ENCODE measurements around the gene OSBPL2.

The OSBPL2 gene

DNA sequence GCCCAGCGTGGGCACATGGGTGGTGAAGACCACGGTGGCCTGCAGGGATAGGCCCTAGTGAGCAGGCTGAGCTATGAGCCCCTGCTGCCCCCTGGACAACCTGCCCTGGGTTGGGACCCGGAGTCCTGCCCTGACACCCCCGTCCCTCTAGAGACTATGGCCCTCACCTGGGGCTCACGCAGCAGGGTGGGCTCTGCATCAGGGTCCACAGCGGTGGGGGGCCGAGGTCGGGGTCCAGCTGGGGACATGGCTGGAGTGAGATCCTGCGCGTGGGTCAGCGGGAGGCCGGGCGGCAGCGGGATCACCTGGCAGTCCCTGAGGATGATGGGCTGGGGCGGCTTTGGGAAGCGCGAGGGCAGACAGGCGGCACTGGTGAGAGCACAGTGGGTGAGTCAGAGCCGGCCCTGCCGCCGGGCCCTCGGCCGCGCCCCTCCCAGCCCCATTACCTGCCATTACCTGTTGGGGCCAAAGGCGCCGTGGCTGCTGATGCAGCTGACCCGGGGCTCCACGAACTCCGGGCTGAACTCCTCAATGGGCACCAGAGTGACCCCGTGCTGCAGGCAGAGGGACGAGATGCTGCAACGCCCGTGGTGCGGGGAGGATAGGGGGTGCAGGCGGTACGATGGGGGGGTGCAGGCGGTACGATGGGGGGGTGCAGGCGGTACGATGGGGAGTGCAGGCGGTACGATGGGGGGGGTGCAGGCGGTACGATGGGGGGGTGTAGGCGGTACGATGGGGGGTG lies 92.4 kb downstream of the OSBPL2 start:
- no peak overlapping the region for H3K4me3 Mint-ChIP-seq

DNA sequence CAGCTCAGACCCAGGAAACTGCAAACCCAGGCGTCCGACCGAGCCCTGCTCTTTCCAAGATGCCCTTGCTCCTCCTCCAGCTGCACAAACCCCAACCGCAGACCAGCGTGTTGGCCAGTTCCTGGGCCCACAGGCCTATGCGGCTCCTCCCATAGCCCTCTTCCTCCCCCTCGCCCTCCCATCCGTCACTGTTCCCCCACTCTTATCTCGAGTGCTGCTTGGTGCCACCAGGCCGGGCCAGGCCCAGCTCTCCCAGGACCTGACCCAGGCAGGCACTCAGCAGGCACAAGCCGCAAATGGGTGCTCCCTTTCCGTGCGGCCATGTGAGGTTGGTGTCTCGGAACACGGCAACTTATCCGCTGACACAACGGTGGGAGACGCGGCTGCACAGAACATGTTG lies 93.0 kb downstream of the OSBPL2 start:
- Mint-ChIP-seq H3K9me3 (no peaks in the 10 kb centered on the region), H3K4me1 (no peaks in the 10 kb centered on the region), H3K27ac (no peak overlapping the region), H3K36me3 (no peaks in the 10 kb centered on the region), H3K4me3 (no peak overlapping the region), H3K27me3 (no peaks in the 10 kb centered on the region)

More for the DNA sequence above, 92.4 kb downstream of the OSBPL2 start:
- no peaks in the 10 kb centered on the region for H3K4me1 Mint-ChIP-seq
- no peak overlapping the region for H3K27ac Mint-ChIP-seq
- no peaks in the 10 kb centered on the region for H3K27me3 Mint-ChIP-seq
- no peaks in the 10 kb centered on the region for H3K36me3 Mint-ChIP-seq
- H3K9me3 Mint-ChIP-seq = no peaks in the 10 kb centered on the region

DNA sequence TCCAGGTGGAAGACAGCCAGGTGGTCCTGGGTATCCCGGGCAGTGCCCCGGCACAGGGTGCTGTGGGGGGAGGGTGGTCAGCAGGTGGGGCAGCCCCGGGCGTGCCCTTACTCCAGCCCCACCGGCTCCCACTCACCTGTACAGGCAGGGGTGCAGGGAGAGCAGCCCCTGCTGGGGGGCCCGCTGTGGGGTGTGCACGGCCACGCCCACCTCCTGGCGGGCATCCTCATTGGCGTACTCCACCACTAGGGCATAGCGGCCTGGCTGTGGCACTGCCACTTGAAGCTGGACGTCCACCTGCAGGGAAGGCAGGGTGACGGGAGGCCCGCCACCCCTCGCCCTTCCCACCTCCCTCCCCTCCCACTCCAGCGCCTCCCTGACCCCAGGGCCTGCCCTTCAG lies 94.1 kb downstream of the OSBPL2 start:
- Mint-ChIP-seq H3K27me3 (peaks cover 2% of the 10 kb centered on the region), H3K4me3 (no peak overlapping the region), H3K9me3 (no peaks in the 10 kb centered on the region), H3K36me3 (no peaks in the 10 kb centered on the region), H3K4me1 (no peaks in the 10 kb centered on the region), H3K27ac (no peak overlapping the region)

DNA sequence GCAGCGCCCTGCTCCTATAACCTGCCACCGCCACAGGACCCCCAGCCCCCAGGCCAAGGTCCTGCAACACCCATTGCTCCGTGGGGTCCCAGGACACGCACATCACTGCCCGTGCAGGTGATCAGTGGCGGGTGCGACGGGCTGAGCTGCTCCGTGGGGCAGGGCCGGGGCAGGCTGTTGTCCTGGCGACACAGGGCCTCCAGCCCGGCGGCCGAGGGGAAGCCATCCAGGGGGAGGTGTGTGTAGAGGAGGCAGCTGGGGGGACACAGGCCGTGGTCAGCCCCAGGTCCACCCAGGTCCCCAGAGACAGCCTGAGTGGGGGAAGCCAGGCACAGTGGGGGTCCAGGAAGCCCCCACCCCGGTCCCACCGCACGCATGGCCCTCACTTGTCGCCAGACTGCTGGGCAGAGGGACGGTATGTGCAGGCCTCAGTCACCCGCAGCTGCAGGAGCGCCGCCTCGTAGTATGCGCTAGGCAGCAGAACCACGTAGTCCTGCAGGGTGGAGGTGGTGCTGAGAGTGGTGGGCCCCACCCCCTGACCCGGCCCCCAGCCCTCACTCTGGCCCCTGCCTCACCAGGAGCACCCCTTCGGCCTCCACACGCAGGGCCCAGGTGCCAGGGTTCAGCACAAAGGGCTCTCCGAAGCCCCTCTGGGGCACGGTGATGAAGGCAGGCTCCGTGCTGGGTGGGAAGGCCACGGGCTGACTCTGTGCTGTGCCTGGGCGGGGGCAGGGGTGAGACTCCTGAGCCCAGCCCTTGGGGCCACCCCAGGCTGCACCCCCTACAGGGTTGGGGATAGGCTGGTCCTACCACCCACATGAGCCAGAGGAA lies 94.9 kb downstream of the OSBPL2 start:
- no peaks in the 10 kb centered on the region for H3K4me1 Mint-ChIP-seq
- peaks cover 2% of the 10 kb centered on the region for H3K27me3 Mint-ChIP-seq
- no peak overlapping the region for H3K27ac Mint-ChIP-seq
- no peak overlapping the region for H3K4me3 Mint-ChIP-seq
- no peaks in the 10 kb centered on the region for H3K36me3 Mint-ChIP-seq
- H3K9me3 Mint-ChIP-seq = no peaks in the 10 kb centered on the region

DNA sequence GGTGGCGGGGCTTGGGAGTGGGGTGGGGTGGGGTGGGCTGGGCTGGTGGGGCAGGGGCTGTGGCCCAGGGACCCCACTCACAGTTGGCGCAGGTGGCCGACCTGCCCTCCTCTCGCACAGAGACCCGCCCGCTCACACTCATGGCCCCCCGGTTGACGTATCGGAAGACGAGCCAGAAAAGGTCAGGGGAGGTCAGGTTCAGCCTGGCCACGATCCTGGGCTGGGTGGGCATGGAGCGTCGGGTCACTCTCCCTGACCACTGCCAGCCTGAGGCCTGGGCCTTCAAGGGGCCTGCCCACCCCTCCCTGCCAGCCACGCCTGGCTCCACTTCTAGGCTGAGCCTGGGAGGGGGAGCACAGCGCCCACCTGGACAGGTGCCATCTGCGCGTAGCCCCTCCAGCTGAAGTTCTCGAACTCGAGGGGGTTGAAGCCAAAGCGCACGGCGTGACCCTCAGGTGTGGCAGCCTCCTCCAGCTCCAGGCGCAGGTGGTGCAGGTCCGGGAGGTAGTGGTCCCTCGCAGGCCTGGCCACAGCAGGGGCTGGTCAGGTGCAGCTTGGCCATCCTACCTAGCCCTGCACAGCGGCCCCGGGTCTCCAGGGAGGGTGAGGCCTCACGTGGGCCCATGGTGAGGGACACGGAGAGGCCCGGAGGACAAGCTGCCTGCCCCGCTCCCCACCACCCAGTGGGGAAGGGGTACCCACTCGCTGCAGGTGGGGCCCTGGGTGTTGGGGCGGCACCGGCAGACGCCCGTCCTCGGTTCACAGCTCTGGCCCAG lies 95.7 kb downstream of the OSBPL2 start:
- Mint-ChIP-seq H3K4me3 (no peak overlapping the region), H3K27ac (no peak overlapping the region)

DNA sequence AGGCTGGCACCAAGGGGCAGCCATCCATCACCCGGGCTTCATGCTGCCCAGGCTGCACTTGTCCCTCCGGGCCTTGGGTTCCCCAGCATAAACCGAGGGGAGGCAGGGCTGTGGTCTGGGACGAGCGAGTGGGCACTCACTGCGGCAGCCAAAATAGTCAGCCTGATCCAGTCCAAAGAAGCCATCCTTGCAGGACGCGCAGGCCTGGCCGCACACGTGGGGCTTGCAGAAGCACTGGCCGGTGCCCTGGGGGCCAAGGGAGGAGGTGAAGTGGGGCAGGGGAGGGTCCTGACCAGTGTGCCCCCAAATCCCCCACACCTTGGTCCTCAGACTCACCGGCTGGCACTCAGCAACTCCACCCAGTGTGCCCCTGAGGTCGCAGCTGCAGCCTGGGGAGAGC lies 96.6 kb downstream of the OSBPL2 start:
- Mint-ChIP-seq H3K36me3 (no peaks in the 10 kb centered on the region), H3K27ac (no peak overlapping the region), H3K9me3 (no peaks in the 10 kb centered on the region), H3K4me3 (no peak overlapping the region), H3K27me3 (peaks cover 5% of the 10 kb centered on the region), H3K4me1 (no peaks in the 10 kb centered on the region)

More for the DNA sequence above, 95.7 kb downstream of the OSBPL2 start:
- H3K27me3 Mint-ChIP-seq = peaks cover 2% of the 10 kb centered on the region
- H3K36me3 Mint-ChIP-seq = no peaks in the 10 kb centered on the region
- no peaks in the 10 kb centered on the region for H3K4me1 Mint-ChIP-seq
- H3K9me3 Mint-ChIP-seq = no peaks in the 10 kb centered on the region

DNA sequence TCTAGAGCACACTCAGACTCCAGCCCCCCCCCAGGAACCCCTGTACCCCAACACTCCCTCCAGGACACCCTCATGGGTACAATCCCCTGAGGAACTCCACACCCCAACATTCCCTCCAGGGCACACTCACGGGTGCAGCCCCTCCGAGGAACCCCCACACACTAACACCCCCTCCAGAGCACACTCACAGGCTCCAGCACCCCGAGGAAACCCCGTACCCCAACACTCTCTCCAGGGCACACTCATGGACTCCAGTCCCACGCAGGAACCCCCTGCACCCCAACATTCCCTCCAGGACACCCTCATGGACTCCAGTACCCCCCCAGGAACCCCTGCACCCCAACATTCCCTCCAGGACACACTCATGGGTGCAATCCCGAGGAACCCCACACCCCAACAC lies 97.2 kb downstream of the OSBPL2 start:
- Mint-ChIP-seq H3K27ac (no peak overlapping the region), H3K36me3 (no peaks in the 10 kb centered on the region), H3K4me3 (no peak overlapping the region), H3K4me1 (no peaks in the 10 kb centered on the region), H3K9me3 (no peaks in the 10 kb centered on the region), H3K27me3 (peaks cover 5% of the 10 kb centered on the region)

DNA sequence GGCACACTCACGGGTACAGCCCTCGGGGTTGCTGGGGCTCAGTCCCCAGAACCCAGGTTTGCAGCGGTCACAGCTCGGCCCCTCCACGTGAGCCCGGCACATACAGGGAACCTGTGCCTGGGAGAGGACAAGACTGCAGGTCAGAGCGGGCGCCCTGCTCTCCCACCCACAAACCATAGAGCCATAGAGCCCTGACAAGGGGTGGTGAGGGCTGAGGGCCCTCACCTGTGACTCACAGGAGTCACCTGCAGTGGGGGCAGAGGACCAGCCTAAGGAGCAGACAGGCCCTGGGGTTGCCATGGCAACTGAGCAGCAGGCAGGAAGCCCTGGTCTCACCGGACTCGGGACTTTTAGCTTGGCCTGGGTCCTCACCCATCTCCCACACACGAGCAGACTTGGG lies 98.0 kb downstream of the OSBPL2 start:
- no peak overlapping the region for H3K27ac Mint-ChIP-seq
- H3K4me3 Mint-ChIP-seq = no peak overlapping the region
- peaks cover 5% of the 10 kb centered on the region for H3K27me3 Mint-ChIP-seq
- H3K36me3 Mint-ChIP-seq = no peaks in the 10 kb centered on the region
- no peaks in the 10 kb centered on the region for H3K4me1 Mint-ChIP-seq
- no peaks in the 10 kb centered on the region for H3K9me3 Mint-ChIP-seq

DNA sequence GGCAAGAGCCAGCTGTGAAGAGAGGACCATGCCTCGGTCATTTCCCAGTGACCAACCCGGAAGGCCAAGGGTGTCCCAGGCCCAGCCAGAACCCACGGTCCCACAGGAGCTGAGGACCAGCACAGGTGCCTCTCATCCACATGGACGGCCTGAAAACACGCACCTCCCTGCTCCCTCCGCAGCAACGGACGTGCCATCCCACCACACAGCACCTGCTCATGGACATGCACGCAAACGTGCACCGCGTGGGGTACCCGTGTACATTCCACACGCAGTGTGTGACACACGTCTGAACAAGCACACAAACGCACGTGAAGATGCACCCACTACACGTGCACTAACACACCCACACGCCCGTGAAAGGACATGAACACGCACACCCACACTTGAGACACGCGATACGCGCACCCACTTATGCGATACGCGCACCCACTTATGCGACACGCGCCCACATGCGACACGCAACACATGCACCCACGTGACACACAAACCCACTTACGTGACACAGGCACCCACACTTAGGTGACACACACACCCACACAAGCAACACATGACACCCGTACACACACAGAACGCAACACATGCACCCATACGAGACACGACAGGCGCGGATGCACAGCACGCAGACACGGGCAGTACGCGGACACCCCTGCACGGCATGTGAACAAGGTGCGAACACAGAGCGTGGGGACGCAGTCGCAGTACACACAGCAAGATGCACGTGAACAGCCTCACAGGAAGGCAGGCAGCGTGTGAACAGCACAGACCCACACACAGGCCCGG lies 98.6 kb downstream of the OSBPL2 start:
- Mint-ChIP-seq H3K27ac (no peak overlapping the region), H3K27me3 (peaks cover 5% of the 10 kb centered on the region), H3K4me3 (no peak overlapping the region), H3K36me3 (no peaks in the 10 kb centered on the region), H3K4me1 (no peaks in the 10 kb centered on the region), H3K9me3 (no peaks in the 10 kb centered on the region)

DNA sequence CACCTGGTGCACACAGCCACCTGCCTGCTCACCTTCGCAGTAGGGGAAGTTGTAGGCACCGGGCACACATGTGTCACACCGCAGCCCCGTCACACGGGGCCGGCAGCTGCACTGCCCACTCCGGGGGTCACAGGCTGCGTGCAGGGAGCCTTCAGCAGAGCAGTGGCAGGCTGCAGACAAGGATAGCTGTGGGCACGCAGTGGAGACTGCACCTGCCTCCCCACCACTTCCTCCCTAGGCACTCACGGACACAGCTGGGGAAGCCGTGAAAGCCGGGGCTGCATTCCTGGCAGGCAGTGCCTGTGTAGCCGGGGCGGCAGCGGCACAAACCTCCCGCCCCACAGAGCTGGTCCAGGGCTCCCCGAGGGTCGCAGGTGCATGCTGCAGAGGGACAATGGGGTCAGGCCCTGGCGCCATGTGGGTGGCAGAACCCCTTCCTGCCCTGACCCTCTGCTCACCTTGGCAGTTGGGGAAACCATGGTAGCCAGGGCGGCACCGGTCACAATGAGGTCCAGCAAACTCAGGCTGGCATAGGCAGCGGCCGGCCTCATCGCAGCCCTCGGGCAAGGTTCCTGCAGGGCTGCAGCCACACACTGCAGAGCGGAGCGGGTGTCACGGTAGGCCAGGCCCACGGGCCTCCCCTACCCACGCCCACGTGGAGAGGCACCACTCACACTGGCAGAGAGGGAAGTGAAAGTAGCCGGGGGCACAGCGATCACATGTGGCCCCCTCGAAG lies 99.4 kb downstream of the OSBPL2 start:
- Mint-ChIP-seq H3K36me3 (no peaks in the 10 kb centered on the region), H3K27me3 (peaks cover 5% of the 10 kb centered on the region), H3K9me3 (no peaks in the 10 kb centered on the region), H3K27ac (no peak overlapping the region), H3K4me3 (no peak overlapping the region), H3K4me1 (no peaks in the 10 kb centered on the region)

DNA sequence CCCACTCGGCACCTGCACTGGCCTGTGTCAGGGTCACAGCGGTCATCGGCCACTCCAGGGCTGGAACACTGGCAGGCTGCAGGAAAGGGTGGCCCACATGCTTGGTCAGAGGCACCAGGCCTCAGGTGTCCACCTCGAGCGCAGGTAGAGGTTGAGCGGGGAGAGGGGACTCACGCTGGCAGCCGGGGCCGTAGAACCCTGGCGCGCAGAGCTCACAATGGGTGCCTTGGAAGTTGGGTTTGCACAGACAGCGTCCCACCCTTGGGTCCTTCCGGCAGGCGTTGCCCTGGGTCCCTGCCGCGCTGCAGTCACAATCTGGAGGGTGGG lies 99.9 kb downstream of the OSBPL2 start:
- no peak overlapping the region for H3K4me3 Mint-ChIP-seq
- no peaks in the 10 kb centered on the region for H3K4me1 Mint-ChIP-seq
- H3K36me3 Mint-ChIP-seq = no peaks in the 10 kb centered on the region
- H3K9me3 Mint-ChIP-seq = no peaks in the 10 kb centered on the region
- H3K27me3 Mint-ChIP-seq = peaks cover 5% of the 10 kb centered on the region
- H3K27ac Mint-ChIP-seq = no peak overlapping the region

DNA sequence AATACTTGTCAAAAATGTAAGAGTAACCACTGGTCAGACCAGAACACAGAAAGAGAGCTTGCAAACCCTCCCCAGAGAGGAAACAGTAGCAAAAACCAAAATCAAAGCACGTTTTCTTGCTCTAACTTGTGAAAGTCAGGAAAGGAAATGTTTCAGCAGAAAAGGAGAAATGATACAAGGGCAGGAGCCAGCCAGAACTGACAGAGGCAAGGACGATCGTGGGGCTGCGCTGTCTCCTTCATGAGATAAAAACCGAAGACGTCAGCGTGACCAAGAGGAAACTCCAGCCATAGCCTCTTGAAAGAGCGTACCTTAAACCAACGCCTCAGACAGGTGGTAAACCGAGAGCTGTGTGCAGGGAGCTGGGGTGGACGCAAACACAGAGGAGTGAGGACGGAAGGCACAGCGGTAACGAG lies 101.3 kb downstream of the OSBPL2 start:
- Mint-ChIP-seq H3K36me3 (no peaks in the 10 kb centered on the region), H3K27ac (no peak overlapping the region), H3K4me1 (no peaks in the 10 kb centered on the region), H3K27me3 (peaks cover 5% of the 10 kb centered on the region), H3K4me3 (no peak overlapping the region), H3K9me3 (no peaks in the 10 kb centered on the region)

DNA sequence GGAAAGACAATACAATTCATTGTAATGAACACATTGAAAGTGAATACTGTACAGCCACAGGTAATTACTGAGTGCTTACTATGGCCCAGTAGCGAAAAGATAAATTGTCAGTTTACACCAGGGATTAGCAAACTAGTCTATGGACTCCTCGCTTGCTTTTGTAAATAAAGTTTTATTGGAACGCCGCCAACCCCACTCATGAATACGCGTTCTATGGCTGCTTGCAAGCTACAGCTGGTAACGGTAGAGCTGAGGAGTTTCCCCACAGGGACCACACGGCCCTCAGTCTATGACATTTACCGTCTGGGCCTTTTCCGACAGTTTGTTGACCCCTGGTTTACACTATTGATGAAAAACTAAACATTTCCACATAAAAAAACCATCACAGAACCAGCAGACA lies 104.6 kb downstream of the OSBPL2 start:
- Mint-ChIP-seq H3K27me3 (peaks cover 2% of the 10 kb centered on the region), H3K4me3 (no peak overlapping the region), H3K27ac (no peak overlapping the region), H3K4me1 (no peaks in the 10 kb centered on the region), H3K36me3 (no peaks in the 10 kb centered on the region), H3K9me3 (no peaks in the 10 kb centered on the region)

DNA sequence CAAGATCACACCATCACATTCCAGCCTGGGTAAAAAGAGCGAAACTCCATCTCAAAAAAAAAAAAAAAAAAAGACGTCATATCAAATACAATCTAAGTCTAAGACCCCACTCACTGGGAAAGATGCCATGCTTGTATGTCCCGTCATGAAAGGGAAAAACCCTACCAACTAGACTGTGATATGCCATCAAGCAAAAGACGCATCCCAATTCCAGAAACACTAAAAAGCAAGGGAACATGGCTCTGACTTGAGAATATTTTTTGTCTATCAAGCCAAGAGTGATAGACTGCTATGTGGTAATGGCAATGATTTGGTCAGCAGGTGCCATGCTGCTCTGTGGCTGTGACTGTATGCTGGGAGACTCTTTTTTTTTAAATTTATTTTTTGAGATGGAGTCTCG lies 105.8 kb downstream of the OSBPL2 start:
- no peak overlapping the region for H3K27ac Mint-ChIP-seq
- no peaks in the 10 kb centered on the region for H3K9me3 Mint-ChIP-seq
- no peaks in the 10 kb centered on the region for H3K4me1 Mint-ChIP-seq
- no peak overlapping the region for H3K4me3 Mint-ChIP-seq
- peaks cover 2% of the 10 kb centered on the region for H3K27me3 Mint-ChIP-seq
- H3K36me3 Mint-ChIP-seq = peaks cover 2% of the 10 kb centered on the region

DNA sequence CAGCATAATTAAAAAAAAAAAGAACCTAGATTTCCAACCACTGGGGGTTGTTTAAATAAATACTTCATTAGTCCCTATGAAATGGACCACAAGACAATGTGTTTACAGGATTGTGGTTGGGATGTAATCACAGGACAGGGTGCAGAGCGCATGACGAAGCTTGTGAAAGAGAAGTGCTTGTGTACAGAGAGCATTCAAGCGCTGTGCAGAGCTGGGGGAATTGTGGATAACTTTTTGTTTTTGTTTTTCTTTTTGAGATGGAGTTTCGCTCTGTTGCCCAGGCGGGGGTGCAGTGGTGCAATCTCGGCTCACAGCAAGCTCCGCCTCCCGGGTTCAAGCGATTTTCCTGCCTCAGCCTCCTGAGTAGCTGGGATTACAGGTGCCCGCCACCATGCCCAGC lies 106.5 kb downstream of the OSBPL2 start:
- Mint-ChIP-seq H3K27me3 (no peaks in the 10 kb centered on the region), H3K4me3 (no peak overlapping the region), H3K36me3 (peaks cover 5% of the 10 kb centered on the region), H3K4me1 (no peaks in the 10 kb centered on the region), H3K27ac (no peak overlapping the region), H3K9me3 (no peaks in the 10 kb centered on the region)

All from activated naive CD4-positive, alpha-beta T cell treated with anti-CD3 and anti-CD28 coated beads, Interleukin-2, amount 50 U/mL, for 24 hours (primary cell).